A549 (cell line): Measurements from ENCODE around the gene OR10J1. TPM values are rescaled to one million over a fixed set of nuclear protein-coding genes. Genes with fewer than 3 reads are reported as not detected.
A peak's percentile ranks its signal among the peaks of the same experiment; 100 is the strongest.
"Not testable (repeated sequence)": the region's sequence is repeated elsewhere in the genome, so short reads cannot be mapped to it uniquely, and the experiment has no call there.

Experiments
- ATAC-seq, 2 experiments: fragments of 200-7000 bp in 1 of 2; fragments of >200 bp in 1 of 2; cut with Nextera tagmentation in 1 of 2; cut with Tn5 transposase in 1 of 2; 3 replicates each; pipeline versions ENCODE4 v1.8.0 to v1.9.1; 2018 to 2020; ENCODE audit warnings: mild to moderate bottlenecking in 1 of 2, moderate library complexity in 1 of 2
- CTCF ChIA-PET: fragments of 300-600 bp; sonication (Branson Sonifier 250); formaldehyde crosslinking; extraction: SDS; loops from one replicate; lab custom pipeline; 2021; ENCODE audit warnings: antibody characterized with exemption, inconsistent platforms; lab: Yijun Ruan, JAX
- POLR2A ChIA-PET: fragments of 350-600 bp; formaldehyde crosslinking; extraction: SDS; loops from one replicate; lab custom pipeline; 2021; ENCODE audit warnings: antibody characterized with exemption, inconsistent platforms; lab: Yijun Ruan, JAX
- DNase-seq, 2 experiments: peaks; one replicate each; pipeline versions ENCODE4 v3.0.0 to v3.0.0-alpha.2; 2011 to 2016; ENCODE audit warnings: low read depth in 1 of 2, low spot score in 1 of 2
- FAIRE-seq: peaks from 2 replicates; lab custom pipeline; 2011; peaks lifted over from hg19 to GRCh38; lab: Jason Lieb, UNC
- H3K27ac ChIP-seq, 2 experiments: fragments of >200 bp; sonication (Bioruptor Twin); formaldehyde crosslinking; 3 replicates each; pipeline ENCODE4 v1.5.1; 2016 to 2017
- H3K4me1 ChIP-seq: fragments of >200 bp; sonication (Bioruptor Twin); formaldehyde crosslinking; 3 replicates; pipeline ENCODE4 v1.6.1; 2016
- H3K4me2 ChIP-seq: fragments of >200 bp; sonication (Bioruptor Twin); formaldehyde crosslinking; 3 replicates; pipeline ENCODE4 v1.6.1; 2016
- H3K4me3 ChIP-seq: fragments of >200 bp; sonication (Bioruptor Twin); formaldehyde crosslinking; 3 replicates; pipeline ENCODE4 v1.5.1; 2016
- H3K9me3 ChIP-seq: fragments of >200 bp; sonication (Bioruptor Twin); formaldehyde crosslinking; 3 replicates; pipeline ENCODE4 v1.6.1; 2016
- BHLHE40 ChIP-seq: IDR thresholded peaks from 2 replicates; pipeline ENCODE4 v1.6.1; 2012; ENCODE audit warnings: low read depth, low read length, inconsistent platforms
- CBX2 ChIP-seq: fragments of 200-600 bp; sonication (generic); IDR thresholded peaks from 2 replicates; pipeline ENCODE4 v1.6.1; 2016; ENCODE audit warnings: low read depth, mild to moderate bottlenecking, borderline replicate concordance
- CBX8 ChIP-seq: fragments of 200-600 bp; sonication (generic); IDR thresholded peaks from 2 replicates; pipeline ENCODE4 v1.6.1; 2016
- EHF ChIP-seq: fragments of 250-450 bp; sonication (Bioruptor Pico); IDR thresholded peaks from 2 replicates; pipeline ENCODE4 v1.5.0; 2020; ENCODE audit warnings: mild to moderate bottlenecking
- ESRRA ChIP-seq: fragments of 150-350 bp; IDR thresholded peaks from 2 replicates; pipeline ENCODE4 v1.6.1; 2014; ENCODE audit warnings: mild to moderate bottlenecking, low read length, borderline replicate concordance
- FOSB ChIP-seq: fragments of 250-450 bp; sonication (Bioruptor Pico); IDR thresholded peaks from 2 replicates; pipeline ENCODE4 v1.5.0; 2020; ENCODE audit warnings: mild to moderate bottlenecking, moderate library complexity
- FOSL2 ChIP-seq, 2 experiments: fragments of 450-650 bp in 1 of 2; fragments of >200 bp in 1 of 2; sonication (Bioruptor Twin) in 1 of 2; formaldehyde crosslinking; IDR thresholded peaks; 2 replicates each; pipeline versions ENCODE4 v1.5.0 to v1.6.1; 2016 to 2020; ENCODE audit warnings: mild to moderate bottlenecking in 1 of 2, moderate library complexity in 1 of 2
- FOXS1 ChIP-seq: fragments of 250-450 bp; sonication (Bioruptor Pico); IDR thresholded peaks from 2 replicates; pipeline ENCODE4 v1.5.0; 2020; ENCODE audit warnings: mild to moderate bottlenecking, moderate library complexity
- HDAC2 ChIP-seq: fragments of 200-600 bp; sonication (generic); IDR thresholded peaks from 2 replicates; pipeline ENCODE4 v1.6.1; 2016
- HEYL ChIP-seq: fragments of 250-450 bp; sonication (Bioruptor Pico); IDR thresholded peaks from 2 replicates; pipeline ENCODE4 v1.8.0; 2021; ENCODE audit warnings: mild to moderate bottlenecking, moderate library complexity
- HOXA7 ChIP-seq: fragments of 250-450 bp; sonication (Bioruptor Pico); IDR thresholded peaks from 2 replicates; pipeline ENCODE4 v1.5.0; 2020; ENCODE audit warnings: mild to moderate bottlenecking, moderate library complexity
- HOXB13 ChIP-seq: fragments of 250-450 bp; sonication (Bioruptor Pico); IDR thresholded peaks from 2 replicates; pipeline ENCODE4 v1.5.0; 2020; ENCODE audit warnings: low read depth, mild to moderate bottlenecking, moderate library complexity
- JUN ChIP-seq, 2 experiments: fragments of >200 bp; sonication (Bioruptor Twin); formaldehyde crosslinking; IDR thresholded peaks; 2 replicates in 1 of 2; 3 replicates in 1 of 2; pipeline ENCODE4 v1.6.1; 2016 to 2017
- JUNB ChIP-seq: fragments of >200 bp; sonication (Bioruptor Twin); formaldehyde crosslinking; IDR thresholded peaks from 2 replicates; pipeline ENCODE4 v1.6.1; 2016
- KDM1A ChIP-seq: fragments of 200-600 bp; sonication (generic); IDR thresholded peaks from 2 replicates; pipeline ENCODE4 v1.6.1; 2016; ENCODE audit warnings: low read depth, mild to moderate bottlenecking
- KDM5A ChIP-seq: fragments of 200-600 bp; sonication (generic); IDR thresholded peaks from 2 replicates; pipeline ENCODE4 v1.6.1; 2016; ENCODE audit warnings: antibody characterized with exemption, mild to moderate bottlenecking
- MAFK ChIP-seq: fragments of 450-650 bp; IDR thresholded peaks from 2 replicates; pipeline ENCODE4 v1.6.1; 2014; ENCODE audit not compliant: partially characterized antibody
- MAX ChIP-seq: IDR thresholded peaks from 2 replicates; pipeline ENCODE4 v1.6.1; 2012
- MYC ChIP-seq: IDR thresholded peaks from 2 replicates; pipeline ENCODE4 v1.6.1; 2012; ENCODE audit warnings: mild to moderate bottlenecking, inconsistent platforms, low read length, improper control_type of control experiment, borderline replicate concordance
- NFE2L2 ChIP-seq: fragments of 150-350 bp; conservative IDR thresholded peaks from 2 replicates; pipeline ENCODE4 v1.6.1; 2014; ENCODE audit warnings: low read length
- NPAS2 ChIP-seq: fragments of 250-450 bp; sonication (Bioruptor Pico); IDR thresholded peaks from 2 replicates; pipeline ENCODE4 v1.8.0; 2022; ENCODE audit warnings: mild to moderate bottlenecking, moderate library complexity, borderline replicate concordance
- TFCP2L1 ChIP-seq: fragments of 250-450 bp; sonication (Bioruptor Pico); IDR thresholded peaks from 2 replicates; pipeline ENCODE4 v1.5.0; 2021; ENCODE audit warnings: mild to moderate bottlenecking
- ZFP36 ChIP-seq: fragments of 450-650 bp; IDR thresholded peaks from 2 replicates; pipeline ENCODE4 v1.6.1; 2014; ENCODE audit warnings: borderline replicate concordance; ENCODE audit not compliant: partially characterized antibody
- ZNF302 ChIP-seq: fragments of 250-450 bp; sonication (Bioruptor Pico); IDR thresholded peaks from 2 replicates; pipeline ENCODE4 v1.9.0; 2021; ENCODE audit warnings: inconsistent platforms, mild to moderate bottlenecking, moderate library complexity
- WGBS: methylation state at CpG from one replicate; pipeline ENCODE4 v1.1.6; 2017; ENCODE audit errors: missing lambda C conversion rate; 5-methylcytosine and 5-hydroxymethylcytosine counted together
- polyA plus RNA-seq, 4 experiments: library from polyadenylated mRNA; depleted of rRNA in 3 of 4; stranded (reverse); fragments of >200 nt; fragmentation: RNase III in 1 of 4; extraction: RNeasy Plus Mini Kit Qiagen cat#74134 plus additional on column Dnase treatment in 1 of 4; gene quantifications; 2 replicates in 3 of 4; 3 replicates in 1 of 4; pipeline ENCODE4 v1.2.3, GENCODE V29; 2011 to 2017
- TF ChIP-seq, protein P1 (sequence below): fragments of 250-450 bp; sonication (Bioruptor Pico); IDR thresholded peaks from 2 replicates; pipeline ENCODE4 v1.5.0; 2021; ENCODE audit warnings: mild to moderate bottlenecking, moderate library complexity, borderline replicate concordance
- TF ChIP-seq, protein P2 (sequence below): IDR thresholded peaks from 2 replicates; pipeline ENCODE4 v1.6.1; 2012; ENCODE audit warnings: low read depth, borderline replicate concordance

The OR10J1 gene
- polyA plus RNA-seq, 2 of the 4 experiments (the other 2 are of a cell fraction), result not detected

GRCh38 chr1:159444511-159444910 lies 5.0 kb downstream of the OR10J1 start (continued):
- TF ChIP-seq KDM1A, result no peak
- no peak for TF ChIP-seq CBX8
- TF ChIP-seq CBX2, result no peak
- no peak for TF ChIP-seq FOSL2 (IDR thresholded peaks at IDR 0.05)
- no peak for TF ChIP-seq FOSL2 (CRISPR knock-in tag; IDR thresholded peaks at IDR 0.05)
- no peak for TF ChIP-seq TFCP2L1 (CRISPR knock-in tag)
- TF ChIP-seq HEYL, result no peak
- TF ChIP-seq HOXA7, result no peak
- no peak for TF ChIP-seq NFE2L2
- TF ChIP-seq, all 56 proteins: peak for 0

GRCh38 chr1:159448181-159448580 lies 8.7 kb downstream of the OR10J1 start:
- no peak overlapping the region for H3K4me2 ChIP-seq
- 43% methylated on average over 1 of the region's 1 CpG for WGBS
- DNase-seq (no peak), FAIRE-seq (no peak), ATAC-seq (no peak)
- ChIA-PET CTCF (no interaction called here), POLR2A (no interaction called here)
- no peak overlapping the region for H3K4me3 ChIP-seq
- H3K27ac ChIP-seq, result no peak overlapping the region
- no peak for TF ChIP-seq FOSB (CRISPR knock-in tag)
- TF ChIP-seq, protein P1, sequence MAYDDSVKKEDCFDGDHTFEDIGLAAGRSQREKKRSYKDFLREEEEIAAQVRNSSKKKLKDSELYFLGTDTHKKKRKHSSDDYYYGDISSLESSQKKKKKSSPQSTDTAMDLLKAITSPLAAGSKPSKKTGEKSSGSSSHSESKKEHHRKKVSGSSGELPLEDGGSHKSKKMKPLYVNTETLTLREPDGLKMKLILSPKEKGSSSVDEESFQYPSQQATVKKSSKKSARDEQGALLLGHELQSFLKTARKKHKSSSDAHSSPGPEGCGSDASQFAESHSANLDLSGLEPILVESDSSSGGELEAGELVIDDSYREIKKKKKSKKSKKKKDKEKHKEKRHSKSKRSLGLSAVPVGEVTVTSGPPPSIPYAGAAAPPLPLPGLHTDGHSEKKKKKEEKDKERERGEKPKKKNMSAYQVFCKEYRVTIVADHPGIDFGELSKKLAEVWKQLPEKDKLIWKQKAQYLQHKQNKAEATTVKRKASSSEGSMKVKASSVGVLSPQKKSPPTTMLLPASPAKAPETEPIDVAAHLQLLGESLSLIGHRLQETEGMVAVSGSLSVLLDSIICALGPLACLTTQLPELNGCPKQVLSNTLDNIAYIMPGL, result no peak
- TF ChIP-seq MAX, result no peak
- TF ChIP-seq EHF, result no peak
- H3K4me1 ChIP-seq, result peaks cover 7% of the 10 kb centered on the region; the same call in 2 of the 3 replicates
- H3K9me3 ChIP-seq, result 0 out of 3 replicates have a peak, but pooled peaks cover 4% of the 10 kb centered on the region

DNA sequence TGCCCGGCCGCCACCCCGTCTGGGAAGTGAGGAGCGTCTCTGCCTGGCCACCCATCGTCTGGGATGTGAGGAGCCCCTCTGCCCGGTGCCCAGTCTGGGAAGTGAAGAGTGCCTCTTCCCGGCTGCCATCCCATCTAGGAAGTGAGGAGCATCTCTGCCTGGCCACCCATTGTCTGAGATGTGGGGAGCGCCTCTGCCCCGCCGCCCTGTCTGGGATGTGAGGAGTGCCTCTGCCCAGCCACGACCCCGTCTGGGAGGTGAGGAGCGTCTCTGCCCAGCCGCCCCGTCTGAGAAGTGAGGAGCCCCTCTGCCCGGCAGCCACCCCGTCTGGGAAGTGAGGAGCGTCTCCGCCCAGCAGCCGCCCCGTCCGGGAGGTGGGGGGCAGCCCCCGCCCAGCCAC lies 10.1 kb downstream of the OR10J1 start:
- H3K4me1 ChIP-seq, H3K4me2 ChIP-seq, H3K9me3 ChIP-seq, ATAC-seq, POLR2A ChIA-PET, FAIRE-seq, H3K4me3 ChIP-seq, CTCF ChIA-PET, DNase-seq, H3K27ac ChIP-seq: not testable (repeated sequence)
- no CpG with 5 or more reads among the region's 23 CpGs for WGBS

- FAIRE-seq (no peak), DNase-seq (no peak), ATAC-seq (no peak)
- peaks cover 11% of the 10 kb centered on the region; the same call in 2 of the 3 replicates for H3K9me3 ChIP-seq
- TF ChIP-seq KDM5A (no peak), MAFK (peak; percentile 51), ESRRA (no peak), MYC (no peak)
- no peak overlapping the region for H3K27ac ChIP-seq
- 13% methylated on average over 2 of the region's 2 CpGs for WGBS
- H3K4me2 ChIP-seq, result no peak overlapping the region
- H3K4me1 ChIP-seq, result no peaks in the 10 kb centered on the region
- no peak overlapping the region for H3K4me3 ChIP-seq
- ChIA-PET CTCF (no interaction called here), POLR2A (no interaction called here)
These were observed 20.0 kb downstream of the OR10J1 start for GRCh38 chr1:159459551-159459950.

- WGBS, result 52% methylated on average over 3 of the region's 3 CpGs
- no peak overlapping the region for H3K4me2 ChIP-seq
- H3K9me3 ChIP-seq, result peaks cover 11% of the 10 kb centered on the region; the same call in 2 of the 3 replicates
- no peak overlapping the region for H3K4me3 ChIP-seq
- no peak for ATAC-seq
- no peak for TF ChIP-seq ZFP36
- no peak for TF ChIP-seq JUN (IDR thresholded peaks at IDR 0.05)
- no peak for TF ChIP-seq JUNB
- no peak for TF ChIP-seq EHF
- no peak for TF ChIP-seq TFCP2L1 (CRISPR knock-in tag)
- TF ChIP-seq BHLHE40, result no peak
- no peak for TF ChIP-seq NPAS2 (CRISPR knock-in tag)
- TF ChIP-seq FOXS1 (CRISPR knock-in tag), result no peak
- TF ChIP-seq ZNF302, result no peak
- no peak for TF ChIP-seq HDAC2
- no peak for TF ChIP-seq HOXB13 (CRISPR knock-in tag)
- TF ChIP-seq, protein P2, sequence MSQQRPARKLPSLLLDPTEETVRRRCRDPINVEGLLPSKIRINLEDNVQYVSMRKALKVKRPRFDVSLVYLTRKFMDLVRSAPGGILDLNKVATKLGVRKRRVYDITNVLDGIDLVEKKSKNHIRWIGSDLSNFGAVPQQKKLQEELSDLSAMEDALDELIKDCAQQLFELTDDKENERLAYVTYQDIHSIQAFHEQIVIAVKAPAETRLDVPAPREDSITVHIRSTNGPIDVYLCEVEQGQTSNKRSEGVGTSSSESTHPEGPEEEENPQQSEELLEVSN, result no peak
- no peak for TF ChIP-seq CBX2
- ChIA-PET CTCF (no interaction called here), POLR2A (no interaction called here)
- no peak for FAIRE-seq
- no peak for DNase-seq
- no peak overlapping the region for H3K27ac ChIP-seq
- no peaks in the 10 kb centered on the region for H3K4me1 ChIP-seq
These were observed 25.7 kb downstream of the OR10J1 start for GRCh38 chr1:159465191-159465603.
